Measurements from ENCODE around the gene CHST3.

DNA sequence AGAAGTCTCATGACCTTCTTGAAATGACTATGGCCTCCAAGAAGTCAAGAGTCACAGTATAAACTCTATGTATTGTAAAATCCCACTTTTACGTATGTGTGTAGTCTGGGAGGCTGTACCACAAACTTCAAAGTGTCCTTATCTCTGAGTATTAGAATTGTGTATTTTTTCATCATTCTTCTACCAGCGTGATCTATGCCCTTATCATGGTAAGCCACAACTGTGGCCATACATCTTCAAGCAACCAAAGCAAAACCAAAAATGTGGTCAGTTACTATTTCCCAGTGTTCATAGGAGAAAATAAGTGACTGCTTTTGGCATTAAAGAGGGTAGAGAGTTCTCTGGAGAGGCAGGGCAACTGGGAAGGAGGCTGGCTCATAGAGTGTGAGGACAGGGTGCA is 81.4 kb downstream of the CHST3 start:
- TF ChIP-seq, protein P1, sequence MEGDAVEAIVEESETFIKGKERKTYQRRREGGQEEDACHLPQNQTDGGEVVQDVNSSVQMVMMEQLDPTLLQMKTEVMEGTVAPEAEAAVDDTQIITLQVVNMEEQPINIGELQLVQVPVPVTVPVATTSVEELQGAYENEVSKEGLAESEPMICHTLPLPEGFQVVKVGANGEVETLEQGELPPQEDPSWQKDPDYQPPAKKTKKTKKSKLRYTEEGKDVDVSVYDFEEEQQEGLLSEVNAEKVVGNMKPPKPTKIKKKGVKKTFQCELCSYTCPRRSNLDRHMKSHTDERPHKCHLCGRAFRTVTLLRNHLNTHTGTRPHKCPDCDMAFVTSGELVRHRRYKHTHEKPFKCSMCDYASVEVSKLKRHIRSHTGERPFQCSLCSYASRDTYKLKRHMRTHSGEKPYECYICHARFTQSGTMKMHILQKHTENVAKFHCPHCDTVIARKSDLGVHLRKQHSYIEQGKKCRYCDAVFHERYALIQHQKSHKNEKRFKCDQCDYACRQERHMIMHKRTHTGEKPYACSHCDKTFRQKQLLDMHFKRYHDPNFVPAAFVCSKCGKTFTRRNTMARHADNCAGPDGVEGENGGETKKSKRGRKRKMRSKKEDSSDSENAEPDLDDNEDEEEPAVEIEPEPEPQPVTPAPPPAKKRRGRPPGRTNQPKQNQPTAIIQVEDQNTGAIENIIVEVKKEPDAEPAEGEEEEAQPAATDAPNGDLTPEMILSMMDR (IDR thresholded peaks at IDR 0.05), result no peak
- no peak for TF ChIP-seq POLR2A (IDR thresholded peaks at IDR 0.05)
- no peak for TF ChIP-seq EP300 (IDR thresholded peaks at IDR 0.05)

Measured in tibial nerve (tissue), 4 donors.